Gastroesophageal sphincter (tissue), 3 donors: Measurements from ENCODE around the gene BRS3.

ENCODE experiments used
- EP300 ChIP-seq: sonication (generic); formaldehyde crosslinking; IDR thresholded peaks from one replicate; pipeline ENCODE4 v1.6.1; 2017; ENCODE audit warnings: antibody characterized with exemption, mild to moderate bottlenecking
- POLR2A ChIP-seq, 2 donors: fragments of 450-650 bp; IDR thresholded peaks; one replicate each; pipeline ENCODE4 v1.6.1; 2017; ENCODE audit warnings: antibody characterized with exemption in 2 of 2, mild to moderate bottlenecking in 2 of 2, moderate library complexity in 1 of 2
- POLR2AphosphoS5 ChIP-seq: sonication (generic); formaldehyde crosslinking; IDR thresholded peaks from one replicate; pipeline ENCODE4 v1.6.1; 2017; ENCODE audit warnings: antibody characterized with exemption
- TF ChIP-seq, protein P1 (sequence below), 4 experiments: fragments of 200-600 bp in 2 of 4; fragments of 450-650 bp in 2 of 4; sonication (generic) in 1 of 4; IDR thresholded peaks; one replicate each; pipeline ENCODE4 v1.5.1; 2017 to 2019; ENCODE audit warnings: antibody characterized with exemption in 4 of 4, mild to moderate bottlenecking in 2 of 4, moderate library complexity in 2 of 4

DNA sequence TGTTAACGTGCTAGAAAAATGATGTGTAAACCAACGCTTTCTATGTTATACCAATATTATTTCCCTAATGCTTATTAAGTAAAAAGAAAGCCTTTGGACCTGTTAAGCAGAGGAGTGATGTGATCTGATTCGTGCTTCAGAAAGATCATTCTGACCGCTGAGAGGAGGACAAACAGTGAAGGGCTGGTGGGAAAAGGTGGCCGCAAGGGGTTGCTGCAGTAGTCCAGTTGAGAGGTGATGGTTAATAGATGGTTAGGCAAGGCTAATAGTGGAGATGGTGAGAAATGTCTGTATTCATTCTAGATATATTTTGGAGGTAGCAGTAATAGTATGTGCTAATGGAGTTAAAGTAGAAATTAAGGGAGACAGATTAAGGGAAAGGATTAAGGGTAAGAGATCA, 31.3 kb downstream of the BRS3 start:
- no peak for TF ChIP-seq POLR2AphosphoS5
- no peak for TF ChIP-seq EP300
- no peak for TF ChIP-seq POLR2A (IDR thresholded peaks at IDR 0.05)
- TF ChIP-seq, protein P1, sequence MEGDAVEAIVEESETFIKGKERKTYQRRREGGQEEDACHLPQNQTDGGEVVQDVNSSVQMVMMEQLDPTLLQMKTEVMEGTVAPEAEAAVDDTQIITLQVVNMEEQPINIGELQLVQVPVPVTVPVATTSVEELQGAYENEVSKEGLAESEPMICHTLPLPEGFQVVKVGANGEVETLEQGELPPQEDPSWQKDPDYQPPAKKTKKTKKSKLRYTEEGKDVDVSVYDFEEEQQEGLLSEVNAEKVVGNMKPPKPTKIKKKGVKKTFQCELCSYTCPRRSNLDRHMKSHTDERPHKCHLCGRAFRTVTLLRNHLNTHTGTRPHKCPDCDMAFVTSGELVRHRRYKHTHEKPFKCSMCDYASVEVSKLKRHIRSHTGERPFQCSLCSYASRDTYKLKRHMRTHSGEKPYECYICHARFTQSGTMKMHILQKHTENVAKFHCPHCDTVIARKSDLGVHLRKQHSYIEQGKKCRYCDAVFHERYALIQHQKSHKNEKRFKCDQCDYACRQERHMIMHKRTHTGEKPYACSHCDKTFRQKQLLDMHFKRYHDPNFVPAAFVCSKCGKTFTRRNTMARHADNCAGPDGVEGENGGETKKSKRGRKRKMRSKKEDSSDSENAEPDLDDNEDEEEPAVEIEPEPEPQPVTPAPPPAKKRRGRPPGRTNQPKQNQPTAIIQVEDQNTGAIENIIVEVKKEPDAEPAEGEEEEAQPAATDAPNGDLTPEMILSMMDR (IDR thresholded peaks at IDR 0.05) = no peak
